Stimulated activated CD8-positive, alpha-beta memory T cell treated with anti-CD3 and anti-CD28 coated beads, Interleukin-4, amount 100 ng/mL, for 1 hour (primary cell): Measurements from ENCODE around the gene HPS4.

Experiments used
- DNase-seq, 2 donors: peaks; one replicate each; pipeline ENCODE4 v3.0.0-alpha.2; 2020; ENCODE audit warnings: low read depth in 2 of 2, low spot score in 1 of 2

Gene HPS4

GRCh38 chr22:26470807-26471206 lies 12.8 kb downstream of the HPS4 start:
- no peak for DNase-seq

- no peak for DNase-seq
Observed at GRCh38 chr22:26466196-26466595, 17.4 kb downstream of the HPS4 start.

- DNase-seq, result no peak
Observed at GRCh38 chr22:26464312-26464711, 19.3 kb downstream of the HPS4 start.

DNA sequence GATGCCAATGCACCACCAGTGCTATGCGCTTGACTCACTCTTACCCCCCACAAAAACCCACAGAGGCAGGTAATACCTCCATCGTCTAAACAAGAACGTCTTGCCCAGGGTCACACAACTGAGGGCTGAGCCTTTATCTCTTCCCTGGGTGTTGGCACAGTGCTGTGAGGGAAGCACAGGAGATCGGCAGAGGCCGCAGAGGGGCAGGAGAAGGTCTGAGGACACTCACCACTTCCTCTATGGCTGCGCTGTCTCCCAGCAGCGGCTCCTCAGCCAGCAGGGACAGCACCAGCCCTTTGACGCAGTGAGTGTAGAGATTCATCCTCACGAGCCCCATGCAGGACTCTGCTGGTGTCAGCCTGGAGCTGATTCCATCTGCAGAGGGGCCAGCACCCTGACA lies 19.9 kb downstream of the HPS4 start:
- no peak for DNase-seq

DNA sequence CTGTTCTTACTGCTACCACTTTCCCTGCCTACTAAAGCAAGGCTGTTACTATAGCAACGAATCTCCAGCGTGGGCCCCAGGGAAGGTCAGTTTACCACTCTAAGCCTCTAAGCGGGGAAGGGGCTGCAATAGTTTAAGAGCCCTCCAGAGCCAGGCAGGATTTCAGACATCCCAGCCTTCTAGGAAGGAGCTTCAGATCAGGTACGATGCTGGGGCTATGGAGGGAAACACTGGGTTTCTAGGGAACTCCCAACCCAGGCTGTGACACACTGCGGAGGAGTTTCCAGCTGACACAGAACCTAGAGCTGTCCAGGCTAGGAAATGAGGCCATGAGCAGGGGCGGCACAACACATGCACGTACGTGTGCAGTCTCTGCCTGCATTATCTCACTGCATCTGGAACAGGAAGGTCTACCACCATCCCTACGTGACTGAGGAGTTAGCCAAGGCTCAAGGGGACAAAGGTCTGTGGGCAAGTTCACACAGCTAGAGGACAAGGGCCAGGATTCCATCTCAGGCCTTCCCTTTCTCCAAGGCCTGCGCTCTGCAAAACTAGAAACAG lies 20.4 kb downstream of the HPS4 start:
- no peak for DNase-seq

DNA sequence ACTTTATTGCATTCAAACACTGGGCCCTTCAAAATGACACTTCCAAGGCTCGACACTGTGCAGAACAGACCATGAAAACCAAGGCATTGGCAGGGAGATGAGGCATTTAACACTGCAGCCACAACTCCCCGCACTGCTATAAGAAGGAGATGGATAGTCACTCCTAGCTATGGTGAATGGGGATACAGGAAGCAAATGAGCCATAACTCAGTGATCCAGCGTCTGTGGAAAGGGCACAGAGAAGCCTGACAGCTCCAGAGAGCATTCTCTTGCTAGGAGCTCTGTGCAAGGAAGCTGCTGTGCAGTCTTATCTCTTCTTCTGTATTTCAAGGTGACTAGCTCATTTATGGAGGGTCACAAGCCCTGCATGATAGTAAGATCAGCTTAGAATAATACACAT lies 20.9 kb downstream of the HPS4 start:
- DNase-seq, result no peak

GRCh38 chr22:26462051-26462450 lies 21.5 kb downstream of the HPS4 start:
- no peak for DNase-seq

DNA sequence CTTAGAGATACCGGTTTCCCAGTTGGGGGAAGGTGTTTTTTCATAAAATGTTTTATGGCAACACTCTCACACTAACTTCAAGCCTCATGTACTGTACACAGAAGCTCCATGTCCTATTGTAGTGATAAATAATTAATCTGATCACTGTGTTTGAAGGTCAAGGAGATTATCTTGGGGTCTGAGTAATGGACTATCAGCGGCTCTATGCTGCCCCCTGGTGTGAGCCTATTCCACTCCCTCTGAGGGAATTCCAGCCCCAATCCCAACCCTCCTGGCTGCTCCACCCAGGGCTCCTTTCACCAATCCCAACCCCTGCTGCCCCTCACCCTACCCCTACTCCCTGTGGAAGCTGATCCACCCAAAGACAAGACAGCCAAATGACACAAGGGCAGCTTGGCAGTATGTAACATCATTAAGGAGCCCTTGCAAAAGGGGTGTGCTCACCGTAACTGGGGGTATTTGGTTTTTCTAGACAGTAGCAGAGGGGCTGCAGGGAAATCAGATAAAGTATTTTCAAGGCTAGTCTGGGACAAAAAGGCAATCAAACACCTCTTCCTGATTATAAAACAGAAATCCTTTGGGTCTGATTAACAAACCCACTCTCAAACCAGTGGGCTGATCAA lies 22.3 kb downstream of the HPS4 start:
- no peak for DNase-seq

DNA sequence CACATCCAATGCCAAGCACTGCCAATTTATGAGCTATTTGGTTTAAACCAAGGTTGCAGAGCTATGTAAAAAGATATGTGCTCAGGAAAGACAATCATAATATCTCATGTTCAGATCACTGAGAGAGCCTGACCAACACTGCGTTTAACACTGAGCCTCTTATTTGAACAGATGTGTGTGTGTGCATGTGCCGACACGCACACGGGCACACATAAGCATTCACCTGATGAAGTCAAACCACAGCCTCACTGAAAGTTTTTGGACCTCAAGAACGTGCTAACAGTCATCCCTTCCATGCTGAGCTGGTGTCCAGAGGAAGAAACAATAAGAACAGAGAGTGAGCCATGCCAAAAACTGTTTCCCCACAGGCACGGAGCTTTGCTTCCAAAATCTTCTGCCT lies 23.4 kb downstream of the HPS4 start:
- DNase-seq, result no peak

- DNase-seq, result no peak
Observed at GRCh38 chr22:26457661-26458272, 25.8 kb downstream of the HPS4 start.

DNA sequence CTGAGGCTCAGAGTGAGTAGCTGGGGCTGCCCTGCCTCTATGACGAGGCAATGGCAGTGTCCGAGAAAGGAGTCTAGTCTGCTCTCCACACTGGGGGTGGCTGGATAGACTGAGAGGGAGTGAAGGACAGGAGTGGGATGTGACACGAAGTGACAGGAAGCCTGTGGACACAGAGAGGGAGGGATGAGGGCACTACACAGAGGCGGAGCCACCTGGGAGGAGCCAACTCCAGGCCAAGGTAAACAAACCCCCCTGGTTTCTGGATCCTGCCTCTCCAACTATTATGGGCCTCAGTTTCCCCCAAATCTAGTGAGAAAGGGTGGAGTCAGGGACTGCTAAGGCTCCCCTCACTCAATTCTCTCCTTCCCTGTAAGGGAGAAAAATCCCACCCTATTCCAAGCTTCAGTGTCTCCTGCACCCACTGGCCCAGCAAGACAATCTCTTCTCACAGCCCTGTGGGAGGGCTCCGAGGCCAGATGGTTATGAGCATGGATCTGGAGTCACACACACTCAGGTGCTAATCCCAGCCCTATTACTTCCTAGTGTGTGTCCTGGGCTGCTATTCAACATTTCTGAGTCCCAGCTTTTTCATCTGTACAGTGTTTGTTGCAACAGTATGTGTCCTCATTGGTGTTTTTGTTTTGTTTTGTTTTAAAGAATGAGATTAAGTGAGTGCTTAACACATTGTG lies 29.6 kb downstream of the HPS4 start:
- DNase-seq, result no peak

DNA sequence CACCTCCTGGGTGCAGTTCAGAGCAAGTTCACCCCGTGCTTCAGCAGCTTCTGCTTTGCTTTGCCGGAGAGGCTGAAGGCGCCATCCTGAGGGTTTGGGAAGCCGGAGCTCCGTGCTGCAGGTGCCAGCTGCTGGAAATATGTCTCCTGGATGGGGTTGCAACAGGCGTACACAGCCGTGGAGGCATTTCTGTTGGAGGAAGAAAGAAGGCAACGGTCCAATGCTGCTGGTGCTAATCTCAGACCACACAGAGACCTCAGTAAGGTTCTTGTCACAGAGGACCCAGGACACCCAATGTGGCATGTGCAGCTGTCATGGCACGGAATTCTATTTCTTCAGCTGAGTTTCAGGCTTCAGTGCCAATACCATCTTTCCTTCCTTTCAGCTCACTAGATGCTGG lies 30.4 kb downstream of the HPS4 start:
- no peak for DNase-seq

GRCh38 chr22:26452236-26453016 lies 31.2 kb downstream of the HPS4 start:
- DNase-seq, result no peak

- no peak for DNase-seq
Observed at GRCh38 chr22:26450453-26451185, 33.0 kb downstream of the HPS4 start.

GRCh38 chr22:26448941-26449340 lies 34.6 kb downstream of the HPS4 start:
- DNase-seq, result no peak

DNA sequence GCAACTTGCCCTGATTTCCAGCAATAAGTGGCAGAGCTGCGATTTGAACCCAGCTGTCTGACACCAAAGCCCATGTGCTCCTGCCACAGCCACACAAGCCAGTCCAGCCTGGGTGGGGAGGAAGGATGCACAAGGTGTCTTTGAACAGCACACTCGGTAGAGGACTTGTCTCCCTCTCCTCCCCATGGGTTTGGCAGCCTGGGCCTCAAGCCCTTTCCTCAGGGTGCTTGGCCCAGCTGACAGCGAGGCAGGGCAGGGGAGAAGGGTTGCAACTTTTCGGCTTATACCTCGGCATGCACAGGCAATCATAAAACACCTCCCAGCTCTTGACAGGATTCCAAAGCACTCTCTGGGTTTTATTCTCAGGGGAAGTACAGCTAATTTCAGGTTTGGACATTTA lies 35.2 kb downstream of the HPS4 start:
- no peak for DNase-seq

DNA sequence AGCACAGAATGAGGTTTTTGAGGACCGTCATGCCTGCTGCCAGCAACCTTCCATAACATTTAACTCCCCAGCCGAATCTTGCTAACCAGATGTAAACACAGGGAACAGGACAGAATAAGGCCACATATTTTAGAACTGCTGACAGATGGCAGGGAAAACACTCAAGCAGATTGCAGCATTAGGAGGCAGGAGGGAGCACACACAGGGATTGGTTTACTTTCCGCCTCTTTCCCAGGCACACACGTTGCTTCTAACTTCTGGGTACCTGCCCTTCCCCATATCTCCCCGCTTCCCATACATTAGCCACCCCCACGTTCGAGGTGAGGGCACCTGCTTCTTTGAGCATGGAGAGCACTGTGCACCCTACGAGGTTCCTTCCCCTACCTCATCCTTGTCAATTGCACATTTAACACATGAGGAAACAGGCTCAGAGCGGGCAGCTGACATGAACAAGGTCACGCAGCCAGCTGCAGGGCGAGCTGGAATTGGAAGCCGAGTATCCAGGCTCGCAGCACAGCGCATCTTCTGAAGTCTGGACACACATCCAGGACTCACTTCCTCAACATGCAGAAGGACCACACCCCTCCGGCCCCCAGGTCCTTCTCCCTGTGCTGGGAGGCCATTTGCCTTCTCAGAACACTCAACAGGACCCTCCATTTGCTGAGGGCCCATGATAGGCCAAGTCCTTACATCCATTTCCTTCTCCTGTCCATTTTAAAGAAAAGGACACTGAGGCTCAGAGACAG lies 35.8 kb downstream of the HPS4 start:
- DNase-seq, result no peak

DNA sequence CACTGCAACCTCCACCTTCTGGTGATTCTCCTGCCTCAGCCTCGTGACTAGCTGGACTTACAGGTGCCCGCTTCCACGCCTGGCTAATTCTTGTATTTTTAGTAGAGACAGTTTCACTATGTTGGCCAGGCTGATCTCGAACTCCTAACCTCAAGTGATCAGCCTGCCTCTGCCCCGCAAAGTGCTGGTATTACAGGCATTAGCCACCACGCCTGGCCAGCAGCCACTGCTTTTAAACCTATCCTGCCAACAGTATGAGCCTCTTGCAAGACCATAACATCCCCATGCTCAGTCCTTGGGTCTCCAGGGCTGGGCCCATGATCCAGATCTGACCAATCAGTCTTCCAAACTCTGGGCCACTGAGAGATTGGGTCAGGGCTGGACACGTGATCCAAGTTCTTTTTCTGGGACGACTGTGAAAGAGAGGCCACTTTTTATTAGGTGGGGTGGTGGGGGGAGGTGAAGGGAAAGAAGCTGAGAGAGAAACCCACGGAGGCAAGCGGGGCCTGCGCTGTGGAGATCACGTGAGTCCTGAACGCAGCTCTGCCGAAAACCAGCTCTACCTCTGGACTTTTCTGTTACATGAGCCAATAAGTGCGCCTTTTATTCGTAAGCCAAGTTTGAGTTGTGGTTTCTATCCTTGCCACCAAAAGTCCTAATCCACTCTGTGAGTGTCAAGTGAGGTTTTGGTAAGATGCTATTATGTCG lies 36.6 kb downstream of the HPS4 start:
- no peak for DNase-seq

- DNase-seq, result no peak
Observed at GRCh38 chr22:26445577-26446275, 37.9 kb downstream of the HPS4 start.
